Tibial nerve (tissue), 4 donors: ENCODE measurements around the gene LCN9. TPM values are rescaled to one million over a fixed set of nuclear protein-coding genes. Genes with fewer than 3 reads are reported as not detected.
"Not testable (repeated sequence)": the region's sequence is repeated elsewhere in the genome, so short reads cannot be mapped to it uniquely, and the experiment has no call there.

Experiments used
- DNase-seq, 2 donors: peaks; one replicate each; pipeline ENCODE4 v3.0.0-alpha.2; 2019; ENCODE audit warnings: low spot score in 2 of 2
- H3K27ac ChIP-seq, 4 donors: fragments of 200-600 bp; sonication (generic) in 3 of 4; one replicate each; pipeline ENCODE4 v1.5.1; 2017 to 2019; ENCODE audit warnings: mild to moderate bottlenecking in 1 of 4
- H3K27me3 ChIP-seq, 2 donors: fragments of 200-600 bp; sonication (generic) in 1 of 2; one replicate each; pipeline versions ENCODE4 v1.5.1 to v1.6.0; 2017 to 2019
- H3K36me3 ChIP-seq, 3 donors: fragments of 200-600 bp; sonication (generic); one replicate each; pipeline ENCODE4 v1.5.1; 2018 to 2019
- H3K4me1 ChIP-seq, 4 donors: fragments of 200-600 bp; sonication (generic) in 3 of 4; one replicate each; pipeline ENCODE4 v1.5.1; 2017 to 2019
- H3K4me3 ChIP-seq, 4 donors: fragments of 200-600 bp; sonication (generic) in 3 of 4; one replicate each; pipeline ENCODE4 v1.5.1; 2017 to 2019; ENCODE audit warnings: mild to moderate bottlenecking in 1 of 4, moderate library complexity in 1 of 4
- H3K9me3 ChIP-seq, 4 donors: fragments of 200-600 bp; sonication (generic) in 3 of 4; one replicate each; pipeline ENCODE4 v1.5.1; 2017 to 2019
- EP300 ChIP-seq, 2 donors: sonication (generic); formaldehyde crosslinking; IDR thresholded peaks; one replicate each; pipeline ENCODE4 v1.6.1; 2017; ENCODE audit warnings: antibody characterized with exemption in 2 of 2, mild to moderate bottlenecking in 1 of 2
- POLR2A ChIP-seq, 2 donors: fragments of 450-650 bp; IDR thresholded peaks; one replicate each; pipeline ENCODE4 v1.6.1; 2017; ENCODE audit warnings: antibody characterized with exemption in 2 of 2, mild to moderate bottlenecking in 2 of 2, moderate library complexity in 2 of 2
- WGBS, 2 donors: methylation state at CpG; one replicate each; pipeline ENCODE4 v1.1.5; 2018; 5-methylcytosine and 5-hydroxymethylcytosine counted together
- total RNA-seq, 4 donors: library from RNA; depleted of rRNA; stranded (reverse); fragments of >200 nt; gene quantifications; one replicate each; pipeline ENCODE4 v1.1.0, GENCODE V29; 2016
- TF ChIP-seq, protein P1 (sequence below), 5 experiments: fragments of 200-600 bp in 3 of 5; fragments of 450-650 bp in 2 of 5; sonication (generic) in 3 of 5; IDR thresholded peaks; one replicate each; pipeline ENCODE4 v1.5.1; 2016 to 2019; ENCODE audit warnings: antibody characterized with exemption in 5 of 5, mild to moderate bottlenecking in 3 of 5, moderate library complexity in 2 of 5

Gene LCN9
- total RNA-seq, 4 donors from 2014 or later, result not detected

GRCh38 chr9:135667463-135668001 is 4.4 kb downstream of the LCN9 start:
- DNase-seq, result peak in 1 of 2 donors; percentile 2
- Histone ChIP-seq H3K27ac (no peak overlapping the region), H3K9me3 (peaks cover 0 to 17% (median 0%) of the 10 kb centered on the region in 4 donors), H3K4me1 (no peaks in the 10 kb centered on the region), H3K27me3 (no peaks in the 10 kb centered on the region), H3K36me3 (no peaks in the 10 kb centered on the region), H3K4me3 (no peak overlapping the region)
- WGBS, 2 donors, result 62 to 77% methylated on average over 6 to 9 of the region's 9 CpGs
- TF ChIP-seq EP300 (IDR thresholded peaks at IDR 0.05) (no peak), POLR2A (IDR thresholded peaks at IDR 0.05) (no peak)
- TF ChIP-seq, protein P1, sequence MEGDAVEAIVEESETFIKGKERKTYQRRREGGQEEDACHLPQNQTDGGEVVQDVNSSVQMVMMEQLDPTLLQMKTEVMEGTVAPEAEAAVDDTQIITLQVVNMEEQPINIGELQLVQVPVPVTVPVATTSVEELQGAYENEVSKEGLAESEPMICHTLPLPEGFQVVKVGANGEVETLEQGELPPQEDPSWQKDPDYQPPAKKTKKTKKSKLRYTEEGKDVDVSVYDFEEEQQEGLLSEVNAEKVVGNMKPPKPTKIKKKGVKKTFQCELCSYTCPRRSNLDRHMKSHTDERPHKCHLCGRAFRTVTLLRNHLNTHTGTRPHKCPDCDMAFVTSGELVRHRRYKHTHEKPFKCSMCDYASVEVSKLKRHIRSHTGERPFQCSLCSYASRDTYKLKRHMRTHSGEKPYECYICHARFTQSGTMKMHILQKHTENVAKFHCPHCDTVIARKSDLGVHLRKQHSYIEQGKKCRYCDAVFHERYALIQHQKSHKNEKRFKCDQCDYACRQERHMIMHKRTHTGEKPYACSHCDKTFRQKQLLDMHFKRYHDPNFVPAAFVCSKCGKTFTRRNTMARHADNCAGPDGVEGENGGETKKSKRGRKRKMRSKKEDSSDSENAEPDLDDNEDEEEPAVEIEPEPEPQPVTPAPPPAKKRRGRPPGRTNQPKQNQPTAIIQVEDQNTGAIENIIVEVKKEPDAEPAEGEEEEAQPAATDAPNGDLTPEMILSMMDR (IDR thresholded peaks at IDR 0.05), result no peak

GRCh38 chr9:135669018-135669417 is 5.9 kb downstream of the LCN9 start:
- not testable (repeated sequence) for H3K4me1 ChIP-seq, H3K27me3 ChIP-seq, H3K36me3 ChIP-seq, H3K27ac ChIP-seq, DNase-seq, H3K4me3 ChIP-seq
- 92 to 94% methylated on average over 5 of the region's 5 CpGs for WGBS, 2 donors
- H3K9me3 ChIP-seq, result peaks cover 0 to 17% (median 0%) of the 10 kb centered on the region in 4 donors

- Histone ChIP-seq H3K9me3 (peaks cover 0 to 17% (median 0%) of the 10 kb centered on the region in 4 donors), H3K4me1 (no peaks in the 10 kb centered on the region), H3K27ac (no peak overlapping the region), H3K27me3 (no peaks in the 10 kb centered on the region), H3K36me3 (no peaks in the 10 kb centered on the region), H3K4me3 (no peak overlapping the region)
- TF ChIP-seq, protein P1 (IDR thresholded peaks at IDR 0.05), result no peak
- TF ChIP-seq EP300 (IDR thresholded peaks at IDR 0.05) (no peak), POLR2A (IDR thresholded peaks at IDR 0.05) (no peak)
- 80 to 95% methylated on average over 3 to 9 of the region's 9 CpGs for WGBS, 2 donors
- DNase-seq, result no peak
Measured at GRCh38 chr9:135669616-135670285, 6.6 kb downstream of the LCN9 start.

GRCh38 chr9:135670721-135671590 is 7.8 kb downstream of the LCN9 start:
- no peak for TF ChIP-seq POLR2A (IDR thresholded peaks at IDR 0.05)
- TF ChIP-seq, protein P1 (IDR thresholded peaks at IDR 0.05), result no peak
- TF ChIP-seq EP300 (IDR thresholded peaks at IDR 0.05), result no peak
- no peak for DNase-seq
- Histone ChIP-seq H3K9me3 (peaks cover 0 to 17% (median 0%) of the 10 kb centered on the region in 4 donors), H3K27ac (no peak overlapping the region), H3K36me3 (no peaks in the 10 kb centered on the region), H3K4me3 (no peak overlapping the region), H3K27me3 (no peaks in the 10 kb centered on the region), H3K4me1 (no peaks in the 10 kb centered on the region)
- 81 to 85% methylated on average over 21 to 41 of the region's 41 CpGs for WGBS, 2 donors

- no peak overlapping the region for H3K27ac ChIP-seq
- no peaks in the 10 kb centered on the region for H3K27me3 ChIP-seq
- H3K4me1 ChIP-seq, result no peaks in the 10 kb centered on the region
- no peak for DNase-seq
- WGBS, 2 donors, result 54 to 58% methylated on average over 11 to 17 of the region's 17 CpGs
- TF ChIP-seq POLR2A (IDR thresholded peaks at IDR 0.05) (no peak), EP300 (IDR thresholded peaks at IDR 0.05) (no peak)
- TF ChIP-seq, protein P1 (IDR thresholded peaks at IDR 0.05), result no peak
- H3K36me3 ChIP-seq, result no peaks in the 10 kb centered on the region
- no peak overlapping the region for H3K4me3 ChIP-seq
- H3K9me3 ChIP-seq, result peaks cover 0 to 17% (median 0%) of the 10 kb centered on the region in 4 donors
Measured at GRCh38 chr9:135671591-135672041, 8.5 kb downstream of the LCN9 start.

DNA sequence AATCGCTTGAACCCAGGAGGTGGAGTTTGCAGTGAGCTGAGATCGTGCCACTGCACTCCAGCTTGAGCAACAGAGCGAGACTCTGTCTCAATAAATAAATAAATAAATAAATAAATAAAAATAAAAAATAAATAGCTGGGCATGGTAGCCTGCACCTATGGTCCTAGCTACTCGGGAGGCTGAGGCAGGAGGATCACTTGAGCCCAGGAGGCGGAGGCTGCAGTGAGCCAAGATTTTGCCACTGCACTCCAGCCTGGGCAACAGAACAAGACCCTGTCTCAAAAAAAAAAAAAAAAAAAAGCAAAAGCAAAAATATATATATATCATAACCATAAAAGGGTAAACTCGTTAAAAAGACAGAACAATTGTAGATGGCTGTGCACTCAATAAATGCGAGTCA is 9.7 kb downstream of the LCN9 start:
- not testable (repeated sequence) for H3K4me3 ChIP-seq, H3K27ac ChIP-seq, H3K4me1 ChIP-seq, H3K36me3 ChIP-seq, H3K27me3 ChIP-seq, DNase-seq
- WGBS, 2 donors, result 84 to 86% methylated on average over 7 of the region's 7 CpGs
- H3K9me3 ChIP-seq, result peaks cover 0 to 17% (median 0%) of the 10 kb centered on the region in 4 donors
